ENCODE results near the gene ST3GAL2.
A peak's percentile ranks its signal among the peaks of the same experiment; 100 is the strongest.

The ST3GAL2 gene

GRCh38 chr16:70437582-70438557 is 1.0 kb downstream of the ST3GAL2 start:
- DNase-seq (ENCODE audit: low read depth), result no peak

GRCh38 chr16:70437017-70437581 is 1.8 kb downstream of the ST3GAL2 start:
- no peak for DNase-seq (ENCODE audit: low read depth)

- DNase-seq (ENCODE audit: low read depth), result no peak
Measured at GRCh38 chr16:70434484-70435260, 4.2 kb downstream of the ST3GAL2 start.

- DNase-seq (ENCODE audit: low read depth), result no peak
Measured at GRCh38 chr16:70433458-70434103, 5.3 kb downstream of the ST3GAL2 start.

- DNase-seq (ENCODE audit: low read depth), result no peak
Measured at GRCh38 chr16:70432723-70433457, 6.0 kb downstream of the ST3GAL2 start.

- DNase-seq (ENCODE audit: low read depth), result no peak
Measured at GRCh38 chr16:70432356-70432722, 6.6 kb downstream of the ST3GAL2 start.

- peak; percentile 50 for DNase-seq (ENCODE audit: low read depth)
Measured at GRCh38 chr16:70430667-70431536, 8.0 kb downstream of the ST3GAL2 start.

- DNase-seq (ENCODE audit: low read depth), result no peak
Measured at GRCh38 chr16:70429888-70430666, 8.8 kb downstream of the ST3GAL2 start.

- no peak for DNase-seq (ENCODE audit: low read depth)
Measured at GRCh38 chr16:70428178-70428998, 10.5 kb downstream of the ST3GAL2 start.

GRCh38 chr16:70427786-70428177 is 11.1 kb downstream of the ST3GAL2 start:
- DNase-seq (ENCODE audit: low read depth), result no peak

- no peak for DNase-seq (ENCODE audit: low read depth)
Measured at GRCh38 chr16:70422543-70422942, 16.4 kb downstream of the ST3GAL2 start.

- no peak for DNase-seq (ENCODE audit: low read depth)
Measured at GRCh38 chr16:70421473-70422311, 17.2 kb downstream of the ST3GAL2 start.

- DNase-seq (ENCODE audit: low read depth), result no peak
Measured at GRCh38 chr16:70421014-70421413, 17.9 kb downstream of the ST3GAL2 start.

- DNase-seq (ENCODE audit: low read depth), result no peak
Measured at GRCh38 chr16:70419384-70420327, 19.2 kb downstream of the ST3GAL2 start.

- no peak for DNase-seq (ENCODE audit: low read depth)
Measured at GRCh38 chr16:70418993-70419318, 19.9 kb downstream of the ST3GAL2 start.

GRCh38 chr16:70418274-70418992 is 20.5 kb downstream of the ST3GAL2 start:
- DNase-seq (ENCODE audit: low read depth), result no peak

All from T follicular helper cell (primary cell).